AG04449 (cell line): Measurements from ENCODE around the gene ARHGEF37.

Experiments
- CTCF ChIA-PET: fragments of 350-600 bp; formaldehyde crosslinking; extraction: SDS; loops from one replicate; lab custom pipeline; 2021; ENCODE audit warnings: antibody characterized with exemption; lab: Yijun Ruan, JAX
- POLR2A ChIA-PET: fragments of 400-600, 350-600 bp; formaldehyde crosslinking; extraction: SDS; loops from one replicate; lab custom pipeline; 2020; ENCODE audit warnings: antibody characterized with exemption, inconsistent platforms; lab: Yijun Ruan, JAX
- DNase-seq: peaks from one replicate; pipeline ENCODE4 v3.0.0-alpha.2; 2010; ENCODE audit warnings: low read depth, low spot score
- H3K4me3 ChIP-seq: 2 replicates; pipeline ENCODE4 v1.5.1; 2011; ENCODE audit warnings: low read depth, mild to moderate bottlenecking, control low read depth, low read length
- CTCF ChIP-seq: IDR thresholded peaks from one replicate; pipeline ENCODE4 v1.5.1; 2011; ENCODE audit warnings: mild to moderate bottlenecking, moderate library complexity, low read length, control low read depth, inconsistent platforms; ENCODE audit not compliant: insufficient read depth; ENCODE audit errors: missing control alignments

The ARHGEF37 gene

DNA sequence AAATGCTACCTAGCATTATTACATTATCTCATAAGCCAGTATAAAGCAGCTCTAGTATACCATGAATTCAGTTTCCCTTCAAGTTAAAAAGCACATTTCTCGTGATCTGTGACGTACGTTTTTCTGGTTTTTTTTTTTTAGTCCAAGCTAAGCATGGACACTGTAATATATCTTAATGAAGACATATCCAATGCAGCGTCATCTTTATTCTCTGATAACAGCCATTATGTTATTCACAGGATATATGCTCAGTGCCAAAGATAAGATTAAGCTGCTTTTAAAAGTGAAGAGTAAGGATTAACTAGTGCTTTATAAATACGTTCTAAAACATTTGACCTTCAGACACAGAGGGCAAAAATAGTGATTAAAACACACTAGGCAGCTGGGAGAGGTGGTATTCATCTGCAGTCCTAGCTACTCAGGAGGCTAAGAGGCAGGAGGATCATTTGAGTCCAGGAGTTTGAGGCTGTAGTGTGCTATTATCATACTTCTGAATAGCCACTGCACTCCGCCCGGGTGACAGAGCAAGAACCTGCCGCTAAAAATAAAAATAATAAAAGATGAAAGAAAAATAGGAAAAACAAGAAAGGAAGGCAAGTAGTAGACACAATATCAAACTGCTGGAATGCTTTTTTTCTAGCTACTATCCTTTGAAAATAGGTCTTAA is 37.8 kb upstream of the ARHGEF37 start:
- CTCF ChIA-PET: interaction anchor here (1.3 to 2.9 kb wide), 5 partner anchors 8 to 162 kb away, joined by 3 to 8 read pairs (median 6); partner anchors contain the start of gene CSNK1A1
- no peak overlapping the region for H3K4me3 ChIP-seq
- TF ChIP-seq CTCF: no peak
- no peak for DNase-seq
- POLR2A ChIA-PET: interaction anchor here (1.0 to 2.3 kb wide), 3 partner anchors 8 to 108 kb away, joined by 3 to 6 read pairs (median 5); partner anchors contain the start of gene CSNK1A1

DNA sequence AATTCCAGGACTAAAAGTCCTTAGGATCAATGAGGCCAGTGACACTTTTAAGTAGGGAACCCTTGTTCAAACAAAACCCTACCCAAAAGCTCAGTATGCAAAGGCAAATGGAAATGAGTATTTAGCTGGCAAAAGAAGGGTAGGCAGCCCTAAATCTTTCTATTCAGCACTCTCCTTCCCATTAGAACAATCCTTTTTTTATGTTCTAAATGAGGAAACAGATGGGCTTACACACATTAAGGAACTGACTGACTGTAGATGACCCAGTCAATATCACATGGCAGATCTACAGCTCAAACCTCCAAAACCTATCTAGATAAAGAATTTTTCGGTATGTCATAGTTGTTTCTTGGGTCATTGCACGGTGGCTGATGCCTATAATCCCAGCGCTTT is 37.3 kb upstream of the ARHGEF37 start:
- DNase-seq: no peak
- no peak for TF ChIP-seq CTCF
- ChIA-PET POLR2A (interaction anchor here (0.7 to 2.3 kb wide), 3 partner anchors 88 to 108 kb away, joined by 3 to 6 read pairs (median 3); no protein-coding TSS in a partner anchor), CTCF (interaction anchor here (2.0 to 2.9 kb wide), 4 partner anchors 8 to 163 kb away, joined by 5 to 8 read pairs (median 7); partner anchors contain the start of gene CSNK1A1)
- no peak overlapping the region for H3K4me3 ChIP-seq

- no peak overlapping the region for H3K4me3 ChIP-seq
- no peak for DNase-seq
- TF ChIP-seq CTCF: no peak
- ChIA-PET CTCF (interaction anchor here (0.8 to 2.9 kb wide), 5 partner anchors 8 to 179 kb away, joined by 3 to 8 read pairs (median 4); no protein-coding TSS in a partner anchor), POLR2A (interaction anchor here (0.7 kb wide), 1 partner anchor 105 kb away, joined by 3 read pairs; no protein-coding TSS in a partner anchor)
These were observed 36.0 kb upstream of the ARHGEF37 start for GRCh38 chr5:149545327-149545726.

DNA sequence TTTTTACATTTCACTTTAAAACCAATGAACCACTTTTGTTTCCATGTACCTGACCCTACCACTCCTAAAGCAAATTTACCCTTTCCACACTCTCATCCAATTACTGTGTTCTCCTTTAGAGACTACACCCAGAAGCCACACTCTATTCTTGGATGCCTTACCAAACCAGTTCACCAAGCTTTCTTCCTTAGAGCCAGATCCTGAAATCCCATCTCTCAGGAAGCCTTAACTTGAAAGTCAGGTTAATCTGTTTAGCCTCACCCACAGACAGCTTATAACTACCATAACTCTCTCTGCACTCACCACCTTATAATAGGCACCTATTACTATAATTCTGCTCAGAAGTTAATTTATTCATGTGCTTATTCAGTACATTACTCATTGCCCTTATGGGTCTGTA is 34.3 kb upstream of the ARHGEF37 start:
- TF ChIP-seq CTCF: no peak
- no peak for DNase-seq
- POLR2A ChIA-PET: no interaction called here
- H3K4me3 ChIP-seq: peak overlapping the region; percentile 10; the same call in 1 of the 2 replicates
- CTCF ChIA-PET: interaction anchor here (1.9 kb wide), 1 partner anchor 104 kb away, joined by 10 read pairs; no protein-coding TSS in a partner anchor

DNA sequence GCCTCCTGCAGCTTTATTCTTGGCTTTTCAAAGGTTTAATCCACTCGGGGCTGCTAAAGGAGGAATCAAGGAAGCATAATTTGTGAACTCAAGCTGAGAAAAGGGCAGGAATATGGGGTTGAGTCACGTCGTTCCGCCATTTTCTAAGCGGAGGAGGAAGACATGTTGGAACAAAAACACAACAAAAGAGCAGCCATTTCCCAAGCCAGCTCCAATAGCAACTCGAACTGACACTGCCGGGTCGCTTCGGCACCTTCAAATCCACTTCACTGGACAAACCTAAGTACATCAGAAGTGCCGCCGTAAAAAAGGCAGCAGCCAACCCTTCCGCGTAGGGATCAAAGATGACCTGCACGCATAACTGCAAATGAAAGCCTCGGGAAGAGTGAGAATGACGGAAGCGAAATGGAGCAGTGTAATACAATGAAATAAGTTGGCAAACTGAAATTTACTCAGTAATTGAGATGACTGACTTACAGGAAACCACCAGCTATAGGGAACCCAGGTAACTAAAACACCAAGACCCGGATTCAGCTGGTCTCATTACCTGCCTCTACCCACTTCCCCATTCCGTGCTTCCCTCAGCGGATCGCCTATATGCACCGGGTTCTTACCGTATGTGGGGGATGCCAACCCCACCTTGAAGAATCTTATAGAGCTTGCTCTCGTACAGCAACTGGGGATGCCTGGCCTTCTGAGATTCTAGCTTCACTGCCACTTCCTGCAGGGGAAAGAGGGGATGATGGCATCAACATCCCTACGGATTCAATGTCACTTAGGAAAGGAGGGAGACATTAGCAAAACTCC is 31.6 kb upstream of the ARHGEF37 start:
- ChIA-PET CTCF (interaction anchor here (1.0 to 15.7 kb wide), 10 partner anchors 12 to 106 kb away, joined by 3 to 678 read pairs (median 4); no protein-coding TSS in a partner anchor), POLR2A (interaction anchor here (0.8 to 2.8 kb wide), 10 partner anchors 8 to 143 kb away, joined by 3 to 23 read pairs (median 5); no protein-coding TSS in a partner anchor)
- H3K4me3 ChIP-seq: peak overlapping the region; percentile 95
- DNase-seq: no peak
- no peak for TF ChIP-seq CTCF
